HepG2 (cell line): ENCODE data around the gene CEBPB. TPM values are rescaled to one million over a fixed set of nuclear protein-coding genes. Genes with fewer than 3 reads are reported as not detected.

Experiments used
- CEBPG ChIP-seq: IDR thresholded peaks from 2 replicates; pipeline ENCODE4 v1.6.1; 2016
- ELF3 ChIP-seq: IDR thresholded peaks from 2 replicates; pipeline ENCODE4 v1.6.1; 2016; ENCODE audit warnings: missing genetic modification reagents, missing compliant biosample characterization
- FUBP1 ChIP-seq: sonication (generic); formaldehyde crosslinking; IDR thresholded peaks from 2 replicates; pipeline ENCODE4 v1.5.1; 2020; ENCODE audit warnings: missing genetic modification reagents, mild to moderate bottlenecking, borderline replicate concordance
- GFI1 ChIP-seq: sonication (generic); formaldehyde crosslinking; IDR thresholded peaks from 2 replicates; pipeline ENCODE4 v1.5.0; 2020; ENCODE audit warnings: missing genetic modification reagents, mild to moderate bottlenecking, borderline replicate concordance
- HIVEP1 ChIP-seq: sonication (generic); formaldehyde crosslinking; IDR thresholded peaks from 2 replicates; pipeline ENCODE4 v1.4.0; 2020; ENCODE audit warnings: mild to moderate bottlenecking, missing genetic modification reagents
- HOXD1 ChIP-seq: sonication (generic); formaldehyde crosslinking; IDR thresholded peaks from 2 replicates; pipeline ENCODE4 v1.5.0; 2020; ENCODE audit warnings: missing genetic modification reagents
- IKZF4 ChIP-seq: sonication (generic); formaldehyde crosslinking; IDR thresholded peaks from 2 replicates; pipeline ENCODE4 v1.5.1; 2020; ENCODE audit warnings: borderline replicate concordance, mild to moderate bottlenecking, low read depth, missing genetic modification reagents; ENCODE audit errors: not compliant biosample characterization
- LCORL ChIP-seq, 2 experiments: fragments of 450-650 bp in 1 of 2; sonication (generic) in 1 of 2; formaldehyde crosslinking in 1 of 2; IDR thresholded peaks; 2 replicates each; pipeline versions ENCODE4 v1.5.0 to v1.6.1; 2017 to 2020; ENCODE audit warnings: antibody characterized with exemption in 1 of 2, missing genetic modification reagents in 1 of 2
- POLR2AphosphoS5 ChIP-seq: IDR thresholded peaks from 2 replicates; pipeline ENCODE4 v1.6.1; 2012; ENCODE audit warnings: low read depth, low read length
- RNF219 ChIP-seq: sonication (generic); formaldehyde crosslinking; IDR thresholded peaks from 2 replicates; pipeline ENCODE4 v1.5.0; 2020; ENCODE audit warnings: mild to moderate bottlenecking, missing genetic modification reagents
- SP5 ChIP-seq: IDR thresholded peaks from 2 replicates; pipeline ENCODE4 v1.6.1; 2016; ENCODE audit warnings: low read depth, borderline replicate concordance
- SRSF9 ChIP-seq: fragments of 200-400 bp; formaldehyde crosslinking; IDR thresholded peaks from 2 replicates; pipeline ENCODE4 v1.6.1; 2018; ENCODE audit warnings: borderline replicate concordance, mild to moderate bottlenecking, low read depth, low read length; ENCODE audit not compliant: insufficient read depth, poor library complexity, severe bottlenecking
- THAP8 ChIP-seq: sonication (generic); formaldehyde crosslinking; IDR thresholded peaks from 2 replicates; pipeline ENCODE4 v1.5.1; 2020; ENCODE audit warnings: missing genetic modification reagents, mild to moderate bottlenecking, borderline replicate concordance
- ZBTB10 ChIP-seq: sonication (generic); formaldehyde crosslinking; IDR thresholded peaks from 2 replicates; pipeline ENCODE4 v1.4.0; 2020; ENCODE audit warnings: missing genetic modification reagents, borderline replicate concordance
- ZNF280D ChIP-seq: sonication (generic); formaldehyde crosslinking; IDR thresholded peaks from 2 replicates; pipeline ENCODE4 v1.5.1; 2020; ENCODE audit warnings: mild to moderate bottlenecking, missing genetic modification reagents
- ZUFSP ChIP-seq: sonication (generic); formaldehyde crosslinking; IDR thresholded peaks from 2 replicates; pipeline ENCODE4 v1.9.0; 2021; ENCODE audit warnings: missing genetic modification reagents, mild to moderate bottlenecking, borderline replicate concordance
- polyA plus RNA-seq, 8 experiments: library from polyadenylated mRNA; depleted of rRNA in 3 of 8; stranded (reverse) in 7 of 8; unstranded in 1 of 8; fragments of >200 nt; fragmentation: Illumina TruSeq in 4 of 8; extraction: Trizol in 4 of 8; gene quantifications; 2 replicates each; pipeline versions ENCODE4 v1.2.1 to v1.2.3, GENCODE V29; 2011 to 2016; ENCODE audit warnings: low read depth in 4 of 8, missing spikeins in 1 of 8, mixed read lengths in 1 of 8; ENCODE audit not compliant: insufficient read depth in 1 of 8
- total RNA-seq, 5 experiments: library from RNA; depleted of rRNA; stranded (reverse); fragments of >200 nt; fragmentation: Illumina TruSeq; extraction: Trizol; gene quantifications; 2 replicates each; pipeline ENCODE4 v1.2.3, GENCODE V29; 2016; ENCODE audit warnings: low read depth in 1 of 5

The CEBPB gene
- total and polyA plus RNA-seq, 2 of the 13 experiments (the other 11 are each of a cell fraction or from before 2014, with no cell fraction given) = 18.5 to 28.2 TPM

GRCh38 chr20:50186987-50187402, 3.6 kb upstream of the CEBPB start (continued):
- TF ChIP-seq ZNF280D (CRISPR knock-in tag) (0 out of 2 replicates have a peak, but pooled peaks have one; percentile 9), POLR2AphosphoS5 (no peak), THAP8 (CRISPR knock-in tag) (no peak), RNF219 (CRISPR knock-in tag) (no peak), ELF3 (CRISPR knock-in tag) (no peak), HIVEP1 (CRISPR knock-in tag) (no peak), ZUFSP (CRISPR knock-in tag) (no peak), SRSF9 (no peak), HOXD1 (CRISPR knock-in tag) (no peak), LCORL (IDR thresholded peaks at IDR 0.05) (no peak), LCORL (CRISPR knock-in tag; IDR thresholded peaks at IDR 0.05) (no peak; the same call in 1 of the 2 replicates), ZBTB10 (no peak), IKZF4 (CRISPR knock-in tag) (peak; percentile 45), FUBP1 (no peak), SP5 (CRISPR knock-in tag) (0 out of 2 replicates have a peak, but pooled peaks have one; percentile 4), CEBPG (CRISPR knock-in tag) (no peak), GFI1 (CRISPR knock-in tag) (peak; percentile 34; the same call in 1 of the 2 replicates)
